ENCODE results near the gene FGD2.

The FGD2 gene

GRCh38 chr6:37022135-37022863, 16.8 kb downstream of the FGD2 start:
- no peak overlapping the region for H3K4me3 ChIP-seq (ENCODE audit: low read depth, low read length)
- H3K9ac ChIP-seq (ENCODE audit: low read length), result no peak overlapping the region
- H3K36me3 ChIP-seq (ENCODE audit: control insufficient read depth, insufficient read depth, low read length), result no peaks in the 10 kb centered on the region
- H3K27ac ChIP-seq (ENCODE audit: low read depth, low read length), result no peak overlapping the region
- peaks cover 15% of the 10 kb centered on the region for H3K4me1 ChIP-seq (ENCODE audit: control insufficient read depth, insufficient read depth, low read length)
- no peaks in the 10 kb centered on the region for H3K27me3 ChIP-seq (ENCODE audit: control insufficient read depth, insufficient read depth, low read length)
- H3K9me3 ChIP-seq (ENCODE audit: control insufficient read depth, insufficient read depth, low read depth, low read length), result no peaks in the 10 kb centered on the region

GRCh38 chr6:37024656-37025337, 19.3 kb downstream of the FGD2 start:
- Histone ChIP-seq H3K9ac (ENCODE audit: low read length) (no peak overlapping the region), H3K4me3 (ENCODE audit: low read depth, low read length) (no peak overlapping the region), H3K27me3 (ENCODE audit: control insufficient read depth, insufficient read depth, low read length) (no peaks in the 10 kb centered on the region)

GRCh38 chr6:37025621-37026466, 20.4 kb downstream of the FGD2 start:
- H3K9me3 ChIP-seq (ENCODE audit: control insufficient read depth, insufficient read depth, low read depth, low read length), result peaks cover 8% of the 10 kb centered on the region
- H3K27me3 ChIP-seq (ENCODE audit: control insufficient read depth, insufficient read depth, low read length), result no peaks in the 10 kb centered on the region
- H3K27ac ChIP-seq (ENCODE audit: low read depth, low read length), result no peak overlapping the region
- peaks cover 13% of the 10 kb centered on the region for H3K4me1 ChIP-seq (ENCODE audit: control insufficient read depth, insufficient read depth, low read length)
- H3K4me3 ChIP-seq (ENCODE audit: low read depth, low read length), result no peak overlapping the region
- no peak overlapping the region for H3K9ac ChIP-seq (ENCODE audit: low read length)
- H3K36me3 ChIP-seq (ENCODE audit: control insufficient read depth, insufficient read depth, low read length), result no peaks in the 10 kb centered on the region

More at GRCh38 chr6:37024656-37025337, 19.3 kb downstream of the FGD2 start:
- peaks cover 15% of the 10 kb centered on the region for H3K4me1 ChIP-seq (ENCODE audit: control insufficient read depth, insufficient read depth, low read length)
- no peaks in the 10 kb centered on the region for H3K9me3 ChIP-seq (ENCODE audit: control insufficient read depth, insufficient read depth, low read depth, low read length)
- no peaks in the 10 kb centered on the region for H3K36me3 ChIP-seq (ENCODE audit: control insufficient read depth, insufficient read depth, low read length)
- H3K27ac ChIP-seq (ENCODE audit: low read depth, low read length), result no peak overlapping the region

- Histone ChIP-seq H3K4me3 (ENCODE audit: low read depth, low read length) (no peak overlapping the region), H3K36me3 (ENCODE audit: control insufficient read depth, insufficient read depth, low read length) (no peaks in the 10 kb centered on the region), H3K27ac (ENCODE audit: low read depth, low read length) (no peak overlapping the region), H3K27me3 (ENCODE audit: control insufficient read depth, insufficient read depth, low read length) (no peaks in the 10 kb centered on the region), H3K4me1 (ENCODE audit: control insufficient read depth, insufficient read depth, low read length) (peaks cover 5% of the 10 kb centered on the region; the same call in 1 of the 2 replicates), H3K9ac (ENCODE audit: low read length) (no peak overlapping the region), H3K9me3 (ENCODE audit: control insufficient read depth, insufficient read depth, low read depth, low read length) (peaks cover 12% of the 10 kb centered on the region)
Observed at GRCh38 chr6:37027036-37027720, 21.7 kb downstream of the FGD2 start.

- H3K4me1 ChIP-seq (ENCODE audit: control insufficient read depth, insufficient read depth, low read length), result peaks cover 5% of the 10 kb centered on the region; the same call in 1 of the 2 replicates
- no peaks in the 10 kb centered on the region for H3K36me3 ChIP-seq (ENCODE audit: control insufficient read depth, insufficient read depth, low read length)
- no peak overlapping the region for H3K27ac ChIP-seq (ENCODE audit: low read depth, low read length)
- peaks cover 12% of the 10 kb centered on the region for H3K9me3 ChIP-seq (ENCODE audit: control insufficient read depth, insufficient read depth, low read depth, low read length)
- H3K9ac ChIP-seq (ENCODE audit: low read length), result no peak overlapping the region
- H3K4me3 ChIP-seq (ENCODE audit: low read depth, low read length), result no peak overlapping the region
- no peaks in the 10 kb centered on the region for H3K27me3 ChIP-seq (ENCODE audit: control insufficient read depth, insufficient read depth, low read length)
Observed at GRCh38 chr6:37027811-37028469, 22.5 kb downstream of the FGD2 start.

GRCh38 chr6:37029249-37029971, 24.0 kb downstream of the FGD2 start:
- H3K4me1 ChIP-seq (ENCODE audit: control insufficient read depth, insufficient read depth, low read length), result no peaks in the 10 kb centered on the region; the same call in 1 of the 2 replicates
- no peaks in the 10 kb centered on the region for H3K27me3 ChIP-seq (ENCODE audit: control insufficient read depth, insufficient read depth, low read length)
- H3K4me3 ChIP-seq (ENCODE audit: low read depth, low read length), result no peak overlapping the region
- no peaks in the 10 kb centered on the region for H3K36me3 ChIP-seq (ENCODE audit: control insufficient read depth, insufficient read depth, low read length)
- H3K27ac ChIP-seq (ENCODE audit: low read depth, low read length), result no peak overlapping the region
- H3K9me3 ChIP-seq (ENCODE audit: control insufficient read depth, insufficient read depth, low read depth, low read length), result peaks cover 12% of the 10 kb centered on the region
- no peak overlapping the region for H3K9ac ChIP-seq (ENCODE audit: low read length)

GRCh38 chr6:37030599-37030998, 25.1 kb downstream of the FGD2 start:
- H3K27me3 ChIP-seq (ENCODE audit: control insufficient read depth, insufficient read depth, low read length), result no peaks in the 10 kb centered on the region
- no peak overlapping the region for H3K27ac ChIP-seq (ENCODE audit: low read depth, low read length)
- no peaks in the 10 kb centered on the region for H3K36me3 ChIP-seq (ENCODE audit: control insufficient read depth, insufficient read depth, low read length)
- no peaks in the 10 kb centered on the region; the same call in 1 of the 2 replicates for H3K4me1 ChIP-seq (ENCODE audit: control insufficient read depth, insufficient read depth, low read length)
- H3K9ac ChIP-seq (ENCODE audit: low read length), result no peak overlapping the region
- no peak overlapping the region for H3K4me3 ChIP-seq (ENCODE audit: low read depth, low read length)
- H3K9me3 ChIP-seq (ENCODE audit: control insufficient read depth, insufficient read depth, low read depth, low read length), result peaks cover 12% of the 10 kb centered on the region

GRCh38 chr6:37032239-37032638, 26.8 kb downstream of the FGD2 start:
- Histone ChIP-seq H3K4me3 (ENCODE audit: low read depth, low read length) (no peak overlapping the region), H3K9me3 (ENCODE audit: control insufficient read depth, insufficient read depth, low read depth, low read length) (peaks cover 12% of the 10 kb centered on the region), H3K27ac (ENCODE audit: low read depth, low read length) (no peak overlapping the region), H3K4me1 (ENCODE audit: control insufficient read depth, insufficient read depth, low read length) (no peaks in the 10 kb centered on the region), H3K27me3 (ENCODE audit: control insufficient read depth, insufficient read depth, low read length) (no peaks in the 10 kb centered on the region), H3K9ac (ENCODE audit: low read length) (no peak overlapping the region), H3K36me3 (ENCODE audit: control insufficient read depth, insufficient read depth, low read length) (no peaks in the 10 kb centered on the region)

GRCh38 chr6:37033255-37033654, 27.8 kb downstream of the FGD2 start:
- no peak overlapping the region for H3K27ac ChIP-seq (ENCODE audit: low read depth, low read length)

More at GRCh38 chr6:37033255-37033654, 27.8 kb downstream of the FGD2 start:
- H3K9me3 ChIP-seq (ENCODE audit: control insufficient read depth, insufficient read depth, low read depth, low read length), result peaks cover 12% of the 10 kb centered on the region
- no peaks in the 10 kb centered on the region for H3K4me1 ChIP-seq (ENCODE audit: control insufficient read depth, insufficient read depth, low read length)
- H3K27me3 ChIP-seq (ENCODE audit: control insufficient read depth, insufficient read depth, low read length), result no peaks in the 10 kb centered on the region
- H3K9ac ChIP-seq (ENCODE audit: low read length), result no peak overlapping the region
- H3K4me3 ChIP-seq (ENCODE audit: low read depth, low read length), result no peak overlapping the region
- H3K36me3 ChIP-seq (ENCODE audit: control insufficient read depth, insufficient read depth, low read length), result no peaks in the 10 kb centered on the region

Data from HUES6 (cell line).